Measurements from ENCODE around the gene ETV7.

DNA sequence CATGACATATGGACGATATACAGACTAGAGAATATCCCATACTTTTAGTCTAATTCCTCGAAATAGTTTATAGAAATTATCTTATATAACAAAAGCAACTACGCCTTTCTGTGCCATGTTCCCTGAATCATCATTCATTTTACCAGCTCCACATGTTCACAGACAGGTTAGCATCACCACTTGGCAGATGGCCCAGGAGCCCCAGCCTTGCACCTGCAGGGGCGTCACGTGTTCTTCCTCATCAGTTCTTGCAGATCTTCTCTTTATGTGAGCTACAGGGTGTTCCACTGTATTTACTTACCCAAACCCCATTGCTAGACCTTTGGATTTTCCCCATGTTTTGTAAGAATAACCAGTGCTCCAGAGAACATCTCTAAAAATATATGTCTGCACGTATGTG lies 38.2 kb downstream of the ETV7 start:
- TF ChIP-seq, protein P1, sequence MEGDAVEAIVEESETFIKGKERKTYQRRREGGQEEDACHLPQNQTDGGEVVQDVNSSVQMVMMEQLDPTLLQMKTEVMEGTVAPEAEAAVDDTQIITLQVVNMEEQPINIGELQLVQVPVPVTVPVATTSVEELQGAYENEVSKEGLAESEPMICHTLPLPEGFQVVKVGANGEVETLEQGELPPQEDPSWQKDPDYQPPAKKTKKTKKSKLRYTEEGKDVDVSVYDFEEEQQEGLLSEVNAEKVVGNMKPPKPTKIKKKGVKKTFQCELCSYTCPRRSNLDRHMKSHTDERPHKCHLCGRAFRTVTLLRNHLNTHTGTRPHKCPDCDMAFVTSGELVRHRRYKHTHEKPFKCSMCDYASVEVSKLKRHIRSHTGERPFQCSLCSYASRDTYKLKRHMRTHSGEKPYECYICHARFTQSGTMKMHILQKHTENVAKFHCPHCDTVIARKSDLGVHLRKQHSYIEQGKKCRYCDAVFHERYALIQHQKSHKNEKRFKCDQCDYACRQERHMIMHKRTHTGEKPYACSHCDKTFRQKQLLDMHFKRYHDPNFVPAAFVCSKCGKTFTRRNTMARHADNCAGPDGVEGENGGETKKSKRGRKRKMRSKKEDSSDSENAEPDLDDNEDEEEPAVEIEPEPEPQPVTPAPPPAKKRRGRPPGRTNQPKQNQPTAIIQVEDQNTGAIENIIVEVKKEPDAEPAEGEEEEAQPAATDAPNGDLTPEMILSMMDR (conservative IDR thresholded peaks at IDR 0.05; ENCODE audit: low read depth, low read length): no peak
- no peak for TF ChIP-seq EZH2 (IDR thresholded peaks at IDR 0.05; ENCODE audit: borderline replicate concordance, low read depth, low read length, poor library complexity, severe bottlenecking)

All from A673 (cell line).